ENCODE data around the gene PACRG.
"Not testable (repeated sequence)": the region's sequence is repeated elsewhere in the genome, so short reads cannot be mapped to it uniquely, and the experiment has no call there.

Gene PACRG

DNA sequence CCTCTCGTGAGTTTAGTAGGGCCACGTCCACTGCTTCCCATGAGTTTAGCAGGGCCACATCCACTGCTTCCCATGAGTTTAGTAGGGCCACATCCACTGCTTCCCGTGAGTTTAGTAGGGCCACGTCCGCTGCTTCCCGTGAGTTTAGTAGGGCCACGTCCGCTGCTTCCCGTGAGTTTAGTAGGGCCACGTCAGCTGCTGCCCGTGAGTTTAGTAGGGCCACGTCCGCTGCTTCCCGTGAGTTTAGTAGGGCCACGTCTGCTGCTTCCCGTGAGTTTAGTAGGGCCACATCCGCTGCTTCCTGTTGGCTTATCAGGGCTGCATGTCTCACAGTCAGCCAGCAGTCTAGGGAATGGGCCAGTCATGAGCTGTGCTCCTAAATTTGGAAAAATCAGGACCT, 573.1 kb downstream of the PACRG start:
- no peak for DNase-seq

DNA sequence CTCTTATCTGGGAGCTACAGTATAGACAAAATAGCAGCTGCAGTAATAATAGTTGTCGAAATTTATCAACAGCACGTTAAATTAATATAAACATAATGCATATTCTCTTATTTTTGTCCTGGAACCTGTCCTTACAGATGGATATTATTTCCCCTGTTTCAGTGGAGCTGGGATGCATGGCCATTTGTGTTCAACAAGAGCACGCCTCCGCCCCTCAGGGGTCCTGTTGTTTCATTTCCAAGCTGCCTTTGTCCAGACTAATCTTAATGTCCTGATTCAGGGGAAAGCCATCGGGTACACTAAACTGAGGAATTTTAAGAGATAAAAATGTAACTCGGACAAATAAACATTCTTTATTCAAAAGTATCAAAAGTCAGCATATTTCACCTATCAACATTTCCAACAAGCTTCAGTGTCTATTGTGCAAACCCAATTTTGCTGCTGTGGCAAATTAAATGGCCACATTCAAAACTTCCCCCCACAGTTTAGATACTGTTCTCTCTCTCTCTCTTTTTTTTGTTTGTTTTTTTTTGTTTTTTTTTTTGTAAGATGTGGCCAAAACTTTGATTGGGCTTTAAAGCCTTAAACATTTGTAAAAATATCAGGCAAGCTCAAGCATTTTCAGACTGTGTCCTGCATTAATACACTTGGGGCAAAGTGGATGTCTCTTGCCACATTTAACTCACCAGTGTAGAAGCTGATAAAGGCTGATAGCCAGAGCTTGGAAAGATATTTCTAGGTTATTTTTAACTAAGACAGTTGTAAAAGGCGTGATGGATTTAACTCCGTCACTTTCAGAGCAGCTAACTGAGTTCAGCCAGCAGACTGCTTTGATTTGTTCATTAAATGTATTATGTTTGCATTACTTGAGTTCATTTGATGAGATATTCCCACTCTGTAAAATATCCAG, 574.2 kb downstream of the PACRG start:
- DNase-seq, result no peak

DNA sequence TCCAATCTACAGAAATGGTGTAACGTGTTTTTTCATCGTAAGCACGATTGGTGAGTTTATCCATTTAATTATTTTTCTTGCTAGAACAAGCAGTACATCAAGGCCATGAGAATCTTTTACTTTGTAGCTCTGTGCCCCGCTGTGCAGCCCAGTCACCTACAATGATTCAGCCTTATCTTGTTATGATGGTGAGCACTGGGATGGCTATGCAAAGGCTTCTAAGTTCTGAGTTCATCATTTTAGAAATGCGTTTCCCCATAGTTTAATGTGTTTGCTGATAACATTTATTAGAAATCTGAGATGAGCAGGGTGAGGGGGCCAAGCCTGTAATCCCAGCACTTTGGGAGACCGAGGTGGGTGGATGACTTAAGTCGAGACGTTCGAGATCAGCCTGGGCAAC, 575.0 kb downstream of the PACRG start:
- no peak for DNase-seq

DNA sequence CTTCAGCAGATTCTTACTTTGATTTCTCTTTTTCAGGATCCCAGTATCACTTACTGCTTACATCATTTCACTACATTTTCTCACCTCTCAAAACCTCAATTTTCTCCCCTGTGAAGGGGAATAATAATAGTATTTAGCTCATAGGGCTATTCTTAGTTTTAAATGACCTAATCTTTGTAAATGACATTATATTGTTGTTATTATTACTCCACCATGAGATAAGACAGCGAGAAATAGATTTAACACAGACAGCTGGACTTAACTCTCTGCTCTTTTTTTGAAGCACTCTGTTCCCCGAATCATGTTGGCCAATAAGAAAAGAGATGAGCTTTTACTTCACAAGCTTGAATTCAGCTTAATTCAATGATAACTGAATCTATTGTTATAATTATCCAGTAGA, 578.2 kb downstream of the PACRG start:
- DNase-seq, result no peak

DNA sequence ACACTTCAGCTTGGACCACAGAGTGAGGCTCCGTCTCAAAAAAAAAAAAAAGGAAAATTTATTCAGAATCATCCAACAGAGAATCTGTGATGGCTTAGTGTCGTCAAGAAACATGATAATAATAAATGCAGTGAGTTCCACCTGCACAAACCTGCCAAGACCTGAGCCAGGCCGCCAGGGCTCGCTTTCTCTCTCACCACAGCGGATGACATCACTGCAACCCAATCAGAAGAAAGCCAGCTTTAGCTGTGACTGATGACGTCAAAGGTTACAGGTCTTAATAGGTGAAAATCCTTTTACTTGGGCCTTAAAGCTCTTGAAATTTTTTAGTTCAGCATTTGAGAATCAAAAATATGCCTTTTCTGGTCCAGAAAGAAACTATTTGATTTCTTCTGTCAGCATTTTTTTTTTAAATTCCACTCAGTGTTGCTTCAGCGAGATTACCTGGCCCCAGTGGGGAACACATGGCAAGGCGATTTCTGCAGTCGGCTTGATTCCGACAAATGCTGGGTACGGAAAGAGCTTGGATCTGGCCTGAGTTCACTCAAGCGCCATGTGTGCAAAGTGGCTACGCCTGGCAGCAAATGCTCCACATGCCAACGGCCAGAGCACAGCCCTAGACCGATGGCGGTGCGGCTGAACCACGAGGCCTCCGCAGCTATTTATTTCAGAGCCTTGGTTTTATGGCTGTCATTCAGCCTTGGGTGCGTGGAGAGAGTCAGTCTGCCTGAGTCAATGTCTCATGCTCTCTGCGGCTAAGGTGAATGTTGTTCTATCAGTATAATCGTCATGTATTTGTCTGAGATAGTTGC, 581.1 kb downstream of the PACRG start:
- no peak for DNase-seq

GRCh38 chr6:163309491-163310026, 581.8 kb downstream of the PACRG start:
- DNase-seq, result no peak

DNA sequence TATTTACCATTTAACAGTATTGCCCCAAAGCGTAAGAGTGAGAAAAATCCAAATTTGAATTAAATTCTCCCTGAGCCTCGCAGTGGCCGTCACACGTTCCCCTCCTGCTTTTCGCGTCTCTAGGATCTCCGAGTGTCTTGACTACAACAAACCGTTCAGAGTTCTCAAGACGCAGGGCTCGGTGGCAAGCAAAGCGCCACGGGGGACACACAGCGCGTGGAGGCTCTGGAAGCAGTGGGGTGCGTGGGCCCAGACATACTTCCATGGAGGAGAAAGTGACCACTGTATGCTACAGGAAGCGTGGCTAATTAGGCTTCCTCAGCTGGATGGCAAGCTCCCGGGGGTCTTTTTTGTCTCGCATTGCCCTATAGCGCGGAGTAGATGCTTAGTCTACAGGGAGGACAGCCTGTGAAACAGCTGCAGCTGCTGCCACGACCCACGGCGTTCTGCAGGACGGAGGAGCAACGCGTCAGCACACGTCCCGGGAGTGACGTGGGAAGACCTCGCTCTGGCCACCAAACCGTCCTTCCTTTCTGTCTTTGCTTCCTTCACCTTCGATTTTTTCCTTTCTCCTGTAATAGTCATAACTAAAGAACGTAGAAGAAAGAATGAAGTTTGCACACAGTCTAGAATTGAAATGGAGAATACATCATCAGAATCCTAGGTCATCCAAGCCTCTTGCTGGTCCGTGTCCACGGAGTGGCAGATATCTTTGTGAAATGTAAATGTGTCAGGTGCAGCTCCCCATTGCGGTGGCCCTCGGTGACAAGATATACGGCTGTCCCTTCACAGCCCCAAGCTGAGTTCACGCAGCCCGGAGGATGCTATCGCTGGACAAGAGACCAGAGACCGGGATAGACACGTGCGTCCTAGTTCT, 582.6 kb downstream of the PACRG start:
- DNase-seq, result no peak

- DNase-seq, result no peak
These were observed 583.2 kb downstream of the PACRG start for GRCh38 chr6:163310973-163311383.

DNA sequence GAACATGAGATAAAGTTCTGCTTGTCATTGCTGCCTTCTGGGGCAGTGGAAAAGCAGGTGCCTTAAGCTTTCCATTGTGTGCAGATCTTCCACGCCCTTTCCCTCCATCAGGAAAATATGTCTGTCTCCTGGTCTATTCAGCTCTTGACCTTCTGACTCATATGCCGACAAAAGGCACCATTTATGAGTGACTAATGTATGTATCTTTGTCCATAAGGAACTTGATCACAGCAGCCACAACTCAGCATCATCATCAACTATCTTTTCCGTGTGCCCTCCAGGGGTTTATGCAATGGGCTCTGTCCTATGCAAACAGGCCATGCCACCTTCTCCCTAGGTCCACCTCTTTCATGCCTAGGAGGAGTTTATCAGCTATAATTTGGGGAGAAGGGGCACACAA, 584.1 kb downstream of the PACRG start:
- DNase-seq, result no peak

DNA sequence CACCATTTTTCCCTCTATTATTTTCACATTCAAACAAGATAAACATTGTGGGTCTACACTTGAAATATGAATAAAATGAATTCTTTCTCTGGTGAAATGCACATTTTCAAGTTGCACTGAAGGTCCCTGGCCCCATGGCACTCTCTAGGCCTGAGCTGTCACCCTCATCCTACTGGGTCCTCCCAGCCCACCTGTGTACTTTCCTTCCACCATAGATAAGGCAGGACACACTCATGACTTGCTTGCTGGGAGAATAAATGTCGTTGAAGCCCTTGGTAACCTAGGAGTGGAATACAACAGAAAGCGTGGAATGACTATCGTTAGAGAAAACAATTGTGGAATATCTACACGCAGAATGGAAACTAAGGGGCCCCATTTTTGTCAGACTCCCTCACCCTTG, 585.8 kb downstream of the PACRG start:
- DNase-seq, result no peak

GRCh38 chr6:163313981-163314380, 586.2 kb downstream of the PACRG start:
- DNase-seq, result no peak

DNA sequence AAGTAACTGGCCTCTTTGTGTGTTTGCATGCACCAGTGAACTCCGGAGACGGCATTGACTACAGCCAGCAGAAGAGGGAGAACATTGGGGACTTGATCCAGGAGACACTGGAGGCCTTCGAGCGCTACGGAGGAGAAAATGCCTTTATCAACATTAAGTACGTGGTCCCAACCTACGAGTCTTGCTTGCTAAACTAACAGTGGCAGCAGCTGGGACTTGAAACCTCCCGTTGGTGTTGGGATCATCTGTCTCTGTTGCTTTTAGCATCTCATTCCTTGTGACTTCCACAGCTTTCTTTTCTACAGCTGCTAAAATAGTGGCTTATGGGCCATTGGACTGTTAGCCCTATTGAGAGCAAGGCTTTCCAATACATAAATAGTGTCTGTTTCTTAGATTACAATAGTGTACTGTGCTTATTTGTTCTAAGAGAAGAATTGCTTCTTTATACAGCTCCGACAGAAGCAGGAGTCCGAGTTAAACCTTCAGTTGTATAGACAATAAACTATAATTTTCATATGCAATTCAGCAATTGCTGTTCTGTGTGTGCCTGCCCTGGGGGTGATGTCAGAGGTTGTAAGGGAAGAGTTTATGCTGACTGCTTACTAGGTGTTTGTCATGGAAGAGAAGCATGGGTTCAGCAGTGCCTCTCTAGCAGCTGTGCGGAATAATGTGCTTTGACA, 587.2 kb downstream of the PACRG start:
- no peak for DNase-seq

DNA sequence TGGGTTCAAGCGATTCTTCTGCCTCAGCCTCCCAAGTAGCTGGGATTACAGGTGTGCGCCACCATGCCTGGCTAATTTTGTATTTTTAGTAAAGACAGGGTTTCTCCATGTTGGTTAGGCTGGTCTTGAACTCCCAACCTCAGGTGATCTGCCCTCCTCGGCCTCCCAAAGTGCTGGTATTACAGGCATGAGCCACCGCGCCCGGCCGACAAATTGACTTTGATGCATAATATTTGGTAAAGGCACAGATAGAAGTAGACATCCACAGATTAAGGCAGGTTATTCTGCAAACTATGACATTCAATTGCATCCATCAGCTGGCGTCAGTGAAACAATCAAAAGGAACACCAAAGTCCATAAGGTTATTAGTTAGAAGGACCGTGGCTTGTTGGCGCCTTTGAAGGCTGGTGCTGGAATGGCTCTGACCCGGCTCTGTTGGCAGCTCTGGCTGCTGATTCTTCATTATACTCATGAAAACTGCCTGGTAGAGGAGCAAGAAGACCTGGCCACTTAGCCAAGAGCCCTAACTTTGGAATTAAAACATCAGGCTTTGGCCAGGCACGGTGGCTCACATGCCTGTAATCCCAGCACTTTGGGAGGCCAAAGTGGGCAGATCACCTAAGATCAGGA, 589.2 kb downstream of the PACRG start:
- DNase-seq, result not testable (repeated sequence)

DNA sequence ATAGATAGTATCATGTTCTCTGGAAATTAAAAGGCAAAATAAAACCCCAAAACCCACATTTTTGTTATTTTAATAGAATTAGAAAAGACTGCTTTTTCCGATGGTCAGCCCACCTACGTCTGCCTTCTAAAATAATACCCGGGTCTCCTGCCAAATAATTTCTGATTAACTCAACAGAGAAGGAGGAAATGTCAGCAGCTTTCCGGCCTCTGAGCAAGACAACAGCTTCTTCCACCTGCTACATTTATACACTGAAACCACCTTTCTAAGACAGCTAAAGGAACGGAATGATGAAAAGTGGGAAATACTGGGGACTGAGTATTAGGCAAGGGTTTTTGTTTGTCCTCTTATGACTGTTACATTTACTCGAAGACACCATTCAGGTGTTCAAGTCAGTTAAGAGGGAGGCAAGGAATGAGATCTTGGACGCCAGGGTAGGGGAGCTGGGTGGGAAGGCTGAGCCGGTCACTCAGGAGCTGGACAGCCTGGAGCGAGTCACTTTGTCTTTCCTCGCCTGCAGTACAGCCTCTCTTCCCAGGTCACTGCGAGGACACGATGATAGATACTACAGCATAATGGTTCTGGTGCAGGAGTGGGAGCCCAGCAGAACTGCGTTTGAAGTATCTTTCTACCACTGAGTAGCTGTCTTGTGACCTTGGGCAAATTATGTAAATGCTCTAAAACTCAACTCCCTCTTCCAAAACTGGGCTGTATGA, 590.5 kb downstream of the PACRG start:
- DNase-seq, result no peak

DNA sequence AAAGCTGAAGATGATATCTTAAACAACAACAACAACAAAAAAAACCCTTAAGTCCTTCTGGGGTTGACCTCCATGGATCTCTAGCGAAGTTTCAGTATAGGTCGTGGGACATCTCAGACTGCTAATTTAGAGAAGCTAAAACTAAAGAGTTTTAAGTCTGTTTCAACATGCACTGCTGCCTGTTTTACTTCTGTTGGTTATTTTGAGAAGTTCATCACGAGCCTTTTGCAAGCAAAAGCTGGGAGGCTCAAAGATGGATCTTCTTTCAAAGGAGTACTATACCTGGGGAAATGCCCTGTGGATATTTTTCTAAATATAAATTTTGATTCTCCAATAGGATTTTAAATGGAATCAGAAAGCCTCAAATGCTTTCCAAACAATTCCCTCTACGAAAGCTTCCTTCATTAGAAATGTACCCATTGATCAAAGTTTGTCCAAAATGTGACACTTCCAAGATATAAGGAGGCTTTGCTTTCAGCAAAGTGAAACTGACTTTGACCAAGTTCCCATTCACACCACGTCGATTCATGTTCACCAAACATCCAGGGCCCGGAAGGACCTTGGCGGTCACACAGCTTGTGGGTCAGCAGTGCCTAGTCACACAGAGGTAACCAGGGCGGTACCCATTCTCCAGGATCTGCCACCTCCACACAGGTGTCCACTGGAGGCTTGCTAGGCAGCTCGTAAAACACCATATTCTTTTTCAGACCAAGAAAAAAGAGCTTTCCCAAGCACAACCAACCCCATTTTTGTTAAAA, 592.0 kb downstream of the PACRG start:
- no peak for DNase-seq

DNA sequence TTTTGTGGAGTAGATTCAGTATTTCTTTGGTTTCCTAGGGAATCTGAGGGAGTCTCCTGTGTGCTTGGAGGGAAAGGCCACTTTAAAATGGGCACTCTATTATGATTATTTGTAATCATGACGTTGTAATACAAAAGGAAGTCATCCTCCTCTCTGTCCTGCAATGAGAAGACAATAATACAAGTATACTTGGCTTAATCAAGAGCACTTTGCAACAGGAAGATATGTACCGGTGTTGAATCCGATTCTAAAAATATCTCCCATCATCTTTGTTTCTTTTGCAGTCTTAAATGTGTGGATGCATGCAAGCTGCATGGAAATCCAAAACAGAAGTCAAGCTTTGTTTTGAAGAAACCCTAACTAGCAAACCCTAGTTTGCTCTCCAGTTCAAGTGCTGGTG, 592.6 kb downstream of the PACRG start:
- DNase-seq, result no peak

GRCh38 chr6:163320804-163321203, 593.0 kb downstream of the PACRG start:
- no peak for DNase-seq

DNA sequence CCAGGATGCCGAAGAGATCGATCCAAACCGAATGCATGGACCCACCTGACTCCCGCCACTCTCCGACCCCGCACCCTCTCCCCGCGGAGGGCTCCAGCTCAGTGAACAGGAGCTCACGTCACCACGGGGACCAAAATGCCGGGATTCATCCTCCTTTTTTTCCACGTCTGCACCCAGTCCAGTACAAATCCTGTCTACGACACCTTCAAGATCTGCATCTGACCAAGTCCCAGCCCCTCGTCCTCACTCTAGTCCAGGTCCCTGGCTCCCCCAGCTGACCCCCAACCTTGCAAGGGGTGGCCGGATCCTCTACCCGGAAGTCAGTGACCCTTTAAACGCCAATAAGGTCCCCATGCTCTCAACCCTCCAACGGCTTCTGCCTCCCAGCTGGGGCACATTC, 593.9 kb downstream of the PACRG start:
- no peak for DNase-seq

DNA sequence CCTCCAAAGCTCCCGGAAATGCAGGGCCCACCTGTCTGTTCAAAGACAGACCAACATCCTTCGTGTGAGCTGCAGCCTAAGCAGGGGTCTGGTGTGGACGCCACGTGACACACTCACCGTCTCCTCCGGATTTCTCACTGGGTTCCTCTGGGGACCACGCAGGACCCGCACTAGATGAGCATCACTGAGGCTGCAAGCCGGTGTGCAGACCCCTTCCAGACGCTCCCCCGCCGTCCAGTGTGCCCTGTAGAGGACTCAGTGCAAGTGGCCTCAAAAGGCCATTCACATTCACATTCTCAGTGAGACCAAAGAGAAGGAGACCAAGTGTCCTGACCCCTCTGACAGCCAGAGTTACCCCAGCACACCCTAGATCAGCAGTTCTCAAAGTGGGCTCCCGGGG, 595.5 kb downstream of the PACRG start:
- no peak for DNase-seq

- no peak for DNase-seq
These were observed 595.9 kb downstream of the PACRG start for GRCh38 chr6:163323705-163324104.
